ENCODE results near the gene WWC1. TPM values are rescaled to one million over a fixed set of nuclear protein-coding genes. Genes with fewer than 3 reads are reported as not detected.
"Not testable (repeated sequence)": the region's sequence is repeated elsewhere in the genome, so short reads cannot be mapped to it uniquely, and the experiment has no call there.

The WWC1 gene
- total and polyA plus RNA-seq, 2 experiments from 2014 or later, result 6.0 to 9.7 TPM

GRCh38 chr5:168307022-168307421, 15.6 kb downstream of the WWC1 start:
- H3K36me3 ChIP-seq, result no peaks in the 10 kb centered on the region
- TF ChIP-seq CTCF (IDR thresholded peaks at IDR 0.05; ENCODE audit: low read depth, low read length), result no peak
- peaks cover 26% of the 10 kb centered on the region for H3K27me3 ChIP-seq
- H3K27ac ChIP-seq, result no peak overlapping the region
- no peaks in the 10 kb centered on the region for H3K9me3 ChIP-seq (ENCODE audit: low read depth)
- H3K4me3 ChIP-seq, result no peak overlapping the region
- H3K4me1 ChIP-seq (ENCODE audit: low read depth), result no peaks in the 10 kb centered on the region
- DNase-seq (ENCODE audit: low read depth in 1 of 2, low spot score in 1 of 2), result no peak

GRCh38 chr5:168307925-168308584, 16.6 kb downstream of the WWC1 start:
- DNase-seq (ENCODE audit: low read depth in 1 of 2, low spot score in 1 of 2), result no peak
- no peaks in the 10 kb centered on the region for H3K9me3 ChIP-seq (ENCODE audit: low read depth)
- TF ChIP-seq CTCF (IDR thresholded peaks at IDR 0.05; ENCODE audit: low read depth, low read length), result no peak
- H3K4me3 ChIP-seq, result no peak overlapping the region
- no peaks in the 10 kb centered on the region for H3K4me1 ChIP-seq (ENCODE audit: low read depth)
- H3K36me3 ChIP-seq, result no peaks in the 10 kb centered on the region
- H3K27me3 ChIP-seq, result peaks cover 26% of the 10 kb centered on the region
- no peak overlapping the region for H3K27ac ChIP-seq

GRCh38 chr5:168308976-168309598, 17.6 kb downstream of the WWC1 start:
- H3K9me3 ChIP-seq (ENCODE audit: low read depth), result no peaks in the 10 kb centered on the region
- H3K27me3 ChIP-seq, result peaks cover 26% of the 10 kb centered on the region
- DNase-seq (ENCODE audit: low read depth in 1 of 2, low spot score in 1 of 2), result no peak
- no peak overlapping the region for H3K27ac ChIP-seq
- H3K4me1 ChIP-seq (ENCODE audit: low read depth), result no peaks in the 10 kb centered on the region
- no peaks in the 10 kb centered on the region for H3K36me3 ChIP-seq
- H3K4me3 ChIP-seq, result no peak overlapping the region
- TF ChIP-seq CTCF (IDR thresholded peaks at IDR 0.05; ENCODE audit: low read depth, low read length), result no peak

- H3K4me3 ChIP-seq; H3K36me3 ChIP-seq; H3K4me1 ChIP-seq (ENCODE audit: low read depth); H3K27ac ChIP-seq; H3K9me3 ChIP-seq (ENCODE audit: low read depth); DNase-seq (ENCODE audit: low read depth in 1 of 2, low spot score in 1 of 2): not testable (repeated sequence)
- H3K27me3 ChIP-seq, result peaks cover 19% of the 10 kb centered on the region
These were observed 19.1 kb downstream of the WWC1 start for GRCh38 chr5:168310541-168310940.

GRCh38 chr5:168311061-168311566, 19.7 kb downstream of the WWC1 start:
- no peaks in the 10 kb centered on the region for H3K36me3 ChIP-seq

More at GRCh38 chr5:168311061-168311566, 19.7 kb downstream of the WWC1 start:
- Histone ChIP-seq H3K9me3 (ENCODE audit: low read depth) (no peaks in the 10 kb centered on the region), H3K27me3 (peaks cover 17% of the 10 kb centered on the region), H3K4me3 (no peak overlapping the region), H3K27ac (no peak overlapping the region), H3K4me1 (ENCODE audit: low read depth) (no peaks in the 10 kb centered on the region)
- TF ChIP-seq CTCF (IDR thresholded peaks at IDR 0.05; ENCODE audit: low read depth, low read length), result no peak
- DNase-seq (ENCODE audit: low read depth in 1 of 2, low spot score in 1 of 2), result no peak
